HCT116 (cell line): ENCODE results near the gene COL1A1. TPM values are rescaled to one million over a fixed set of nuclear protein-coding genes. Genes with fewer than 3 reads are reported as not detected.

Experiments
- ATAC-seq: fragments of 200-7000 bp; cut with Tn5 transposase; 2 replicates; pipeline ENCODE4 v1.9.1; 2020; ENCODE audit warnings: mild to moderate bottlenecking, moderate library complexity
- BruUV-seq: library from RNA; stranded (reverse); fragments of 400-500 nt; replicated peaks from 2 replicates; lab custom pipeline; 2021; lab: Mats Ljungman, UMichigan
- CTCF ChIA-PET: fragments of 300-600 bp; sonication (Branson Sonifier 250); formaldehyde crosslinking; loops from one replicate; lab custom pipeline; 2021; ENCODE audit warnings: antibody characterized with exemption; lab: Charles Lee
- POLR2A ChIA-PET: fragments of 300-600, 350-600 bp; sonication (Branson Sonifier 250); formaldehyde crosslinking; loops from one replicate; lab custom pipeline; 2021; ENCODE audit warnings: antibody characterized with exemption; lab: Charles Lee
- RAD21 ChIA-PET, 2 experiments: fragments of 300-600 bp; sonication (Branson Sonifier 250); formaldehyde crosslinking; loops; one replicate each; lab custom pipeline; 2023; ENCODE audit warnings: low total read pairs in 2 of 2; ENCODE audit not compliant: uncharacterized antibody in 2 of 2, unreplicated experiment in 2 of 2, low non-redundant PET in 1 of 2; lab: Charles Lee
- DNase-seq: peaks from one replicate; pipeline ENCODE4 v3.0.0-alpha.2; 2010; ENCODE audit warnings: low read depth, low spot score
- H2AFZ ChIP-seq: fragments of 200-600 bp; shearing (Covaris generic), sonication (generic); 2 replicates; pipeline ENCODE4 v1.6.1; 2017; ENCODE audit warnings: low read depth, mixed run types, mixed read lengths, antibody characterized with exemption, low read length; ENCODE audit not compliant: poor library complexity, severe bottlenecking
- H3K27ac ChIP-seq: 2 replicates; pipeline ENCODE4 v1.5.1; 2012; ENCODE audit warnings: low read depth, low read length
- H3K27me3 ChIP-seq: fragments of 200-600 bp; sonication (generic); 2 replicates; pipeline ENCODE4 v1.6.1; 2016; ENCODE audit warnings: mixed run types, low read length, mixed read lengths; ENCODE audit not compliant: insufficient read depth
- H3K36me3 ChIP-seq, 2 experiments: fragments of 200-500 bp in 1 of 2; fragments of 200-600 bp in 1 of 2; sonication (Bioruptor generic) in 1 of 2; sonication (generic) in 1 of 2; 2 replicates each; pipeline versions ENCODE4 v1.5.1 to v1.6.1; 2014 to 2016; ENCODE audit warnings: low read length in 2 of 2, inconsistent platforms in 1 of 2, mixed read lengths in 1 of 2, mixed run types in 1 of 2; ENCODE audit not compliant: insufficient read depth in 2 of 2, control insufficient read depth in 1 of 2
- H3K4me1 ChIP-seq, 2 experiments: fragments of 200-600 bp in 1 of 2; sonication (generic) in 1 of 2; 2 replicates each; pipeline versions ENCODE4 v1.5.1 to v1.6.1; 2012 to 2017; ENCODE audit warnings: low read length in 2 of 2, inconsistent platforms in 1 of 2, mild to moderate bottlenecking in 1 of 2, mixed read lengths in 1 of 2, mixed run types in 1 of 2, moderate library complexity in 1 of 2; ENCODE audit not compliant: insufficient read depth in 2 of 2, control insufficient read depth in 1 of 2
- H3K4me2 ChIP-seq: fragments of 200-600 bp; sonication (generic); 2 replicates; pipeline ENCODE4 v1.6.1; 2017; ENCODE audit warnings: mixed run types, low read length, mixed read lengths
- H3K4me3 ChIP-seq, 2 experiments: fragments of 200-600 bp in 1 of 2; sonication (generic) in 1 of 2; replicated peaks in 1 of 2; 2 replicates each; pipeline ENCODE4 v1.5.1; 2011 to 2016; ENCODE audit warnings: low read length in 2 of 2, control low read depth in 1 of 2, low read depth in 1 of 2, mild to moderate bottlenecking in 1 of 2, mixed read lengths in 1 of 2, mixed run types in 1 of 2
- H3K79me2 ChIP-seq: fragments of 200-600 bp; sonication (generic); 2 replicates; pipeline ENCODE4 v1.6.1; 2017; ENCODE audit warnings: mild to moderate bottlenecking, mixed run types, low read length, moderate library complexity, mixed read lengths; ENCODE audit not compliant: insufficient read depth
- H3K9ac ChIP-seq: fragments of 200-600 bp; sonication (generic); 2 replicates; pipeline ENCODE4 v1.6.1; 2016; ENCODE audit warnings: low read length, mixed read lengths
- H3K9me2 ChIP-seq: fragments of 200-600 bp; sonication (generic), shearing (Covaris generic); 2 replicates; pipeline ENCODE4 v1.6.1; 2017; ENCODE audit warnings: mixed run types, mild to moderate bottlenecking, moderate library complexity; ENCODE audit not compliant: insufficient read depth
- H3K9me3 ChIP-seq, 2 experiments: fragments of 200-500 bp in 1 of 2; fragments of 200-600 bp in 1 of 2; sonication (Bioruptor generic) in 1 of 2; sonication (generic) in 1 of 2; 2 replicates each; pipeline ENCODE4 v1.6.1; 2014 to 2017; ENCODE audit warnings: low read length in 2 of 2, mixed read lengths in 2 of 2, inconsistent platforms in 1 of 2, low read depth in 1 of 2, mild to moderate bottlenecking in 1 of 2, mixed run types in 1 of 2, moderate library complexity in 1 of 2; ENCODE audit not compliant: control insufficient read depth in 1 of 2, insufficient read depth in 1 of 2
- H4K20me1 ChIP-seq: fragments of 200-600 bp; sonication (generic), shearing (Covaris generic); 2 replicates; pipeline ENCODE4 v1.6.1; 2017; ENCODE audit warnings: mixed run types, mild to moderate bottlenecking, moderate library complexity; ENCODE audit not compliant: insufficient read depth
- CTCF ChIP-seq, 3 experiments: fragments of 200-600 bp in 1 of 3; sonication (generic) in 1 of 3; IDR thresholded peaks in 2 of 3; conservative IDR thresholded peaks in 1 of 3; 2 replicates each; pipeline ENCODE4 v1.5.1; 2012 to 2017; ENCODE audit warnings: low read depth in 2 of 3, low read length in 2 of 3, antibody characterized with exemption in 1 of 3, borderline replicate concordance in 1 of 3, control low read depth in 1 of 3, mild to moderate bottlenecking in 1 of 3, mixed read lengths in 1 of 3, mixed run types in 1 of 3, moderate library complexity in 1 of 3; ENCODE audit not compliant: insufficient read depth in 1 of 3
- intact Hi-C: fragments of 100-400 bp; cut with micrococcal nuclease; formaldehyde crosslinking; loops from 2 replicates; pipeline ENCODE4 v1.10.0; 2022
- total RNA-seq: library from RNA; stranded (reverse); gene quantifications from one replicate; pipeline ENCODE4 v1.2.1, GENCODE V29; 2021; ENCODE audit not compliant: unreplicated experiment
- TF ChIP-seq, protein P1 (sequence below): IDR thresholded peaks from 2 replicates; pipeline ENCODE4 v1.6.1; 2012; ENCODE audit warnings: low read depth

The COL1A1 gene
- total RNA-seq, 1 experiment from 2014 or later = 33.6 TPM

DNA sequence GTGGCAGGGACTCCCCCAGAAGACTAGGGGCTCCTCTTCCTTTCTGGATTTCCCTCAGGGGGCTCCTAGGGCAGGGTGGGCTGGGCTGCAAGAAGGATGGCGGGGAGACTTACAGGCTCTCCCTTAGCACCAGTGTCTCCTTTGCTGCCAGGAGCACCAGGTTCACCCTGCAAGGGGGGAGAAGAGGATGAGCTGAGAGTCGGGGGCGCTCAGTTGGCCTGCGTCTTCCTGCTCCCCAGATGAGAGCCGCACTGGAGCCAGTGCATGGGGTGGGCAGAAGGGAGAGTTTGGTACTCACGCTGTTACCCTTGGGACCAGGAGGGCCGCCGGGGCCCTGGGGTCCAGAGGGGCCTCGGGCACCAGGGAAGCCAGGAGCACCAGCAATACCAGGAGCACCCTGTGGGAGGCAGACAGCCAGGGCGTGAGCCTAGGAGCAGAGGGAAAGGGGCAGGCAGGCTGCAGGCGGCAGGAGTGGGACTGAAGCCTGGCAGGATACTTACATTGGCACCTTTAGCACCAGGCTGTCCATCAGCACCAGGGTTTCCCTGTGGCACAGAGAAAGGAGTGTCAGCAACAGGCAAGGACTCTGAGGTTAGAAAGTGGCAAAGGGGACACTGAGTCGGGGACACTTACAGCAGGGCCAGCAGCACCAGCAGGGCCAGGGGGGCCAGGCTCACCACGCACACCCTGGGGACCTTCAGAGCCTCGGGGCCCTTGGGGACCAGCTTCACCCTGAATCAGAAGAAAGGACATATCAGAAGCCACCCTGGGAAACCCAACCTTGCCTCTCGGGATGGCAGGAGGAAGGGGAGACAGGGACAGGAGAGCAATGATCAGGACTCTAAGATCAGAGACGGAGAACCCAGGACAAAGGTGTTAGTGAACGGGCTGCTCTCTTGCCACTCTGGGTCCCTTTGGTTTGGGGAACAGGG is 6.2 kb downstream of the COL1A1 start:
- TF ChIP-seq CTCF (IDR thresholded peaks at IDR 0.05 in 2 of 3, conservative IDR thresholded peaks at IDR 0.05 in 1 of 3; ENCODE audit: borderline replicate concordance in 1 of 3, insufficient read depth in 1 of 3, low read depth in 2 of 3, low read length in 2 of 3) = peak in 2 of 3 experiments; percentile 16 to 39; a peak in 3 of 6 replicates
- TF ChIP-seq, protein P1, sequence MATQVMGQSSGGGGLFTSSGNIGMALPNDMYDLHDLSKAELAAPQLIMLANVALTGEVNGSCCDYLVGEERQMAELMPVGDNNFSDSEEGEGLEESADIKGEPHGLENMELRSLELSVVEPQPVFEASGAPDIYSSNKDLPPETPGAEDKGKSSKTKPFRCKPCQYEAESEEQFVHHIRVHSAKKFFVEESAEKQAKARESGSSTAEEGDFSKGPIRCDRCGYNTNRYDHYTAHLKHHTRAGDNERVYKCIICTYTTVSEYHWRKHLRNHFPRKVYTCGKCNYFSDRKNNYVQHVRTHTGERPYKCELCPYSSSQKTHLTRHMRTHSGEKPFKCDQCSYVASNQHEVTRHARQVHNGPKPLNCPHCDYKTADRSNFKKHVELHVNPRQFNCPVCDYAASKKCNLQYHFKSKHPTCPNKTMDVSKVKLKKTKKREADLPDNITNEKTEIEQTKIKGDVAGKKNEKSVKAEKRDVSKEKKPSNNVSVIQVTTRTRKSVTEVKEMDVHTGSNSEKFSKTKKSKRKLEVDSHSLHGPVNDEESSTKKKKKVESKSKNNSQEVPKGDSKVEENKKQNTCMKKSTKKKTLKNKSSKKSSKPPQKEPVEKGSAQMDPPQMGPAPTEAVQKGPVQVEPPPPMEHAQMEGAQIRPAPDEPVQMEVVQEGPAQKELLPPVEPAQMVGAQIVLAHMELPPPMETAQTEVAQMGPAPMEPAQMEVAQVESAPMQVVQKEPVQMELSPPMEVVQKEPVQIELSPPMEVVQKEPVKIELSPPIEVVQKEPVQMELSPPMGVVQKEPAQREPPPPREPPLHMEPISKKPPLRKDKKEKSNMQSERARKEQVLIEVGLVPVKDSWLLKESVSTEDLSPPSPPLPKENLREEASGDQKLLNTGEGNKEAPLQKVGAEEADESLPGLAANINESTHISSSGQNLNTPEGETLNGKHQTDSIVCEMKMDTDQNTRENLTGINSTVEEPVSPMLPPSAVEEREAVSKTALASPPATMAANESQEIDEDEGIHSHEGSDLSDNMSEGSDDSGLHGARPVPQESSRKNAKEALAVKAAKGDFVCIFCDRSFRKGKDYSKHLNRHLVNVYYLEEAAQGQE = no peak
- ChIA-PET CTCF (interaction anchor here (3.5 kb wide), 1 partner anchor 24 kb away, joined by 59 read pairs; no protein-coding TSS in a partner anchor), POLR2A (no interaction called here), RAD21 (no interaction called here)
- Histone ChIP-seq H3K4me3 (no peak overlapping the region), H4K20me1 (no peaks in the 10 kb centered on the region), H3K79me2 (no peaks in the 10 kb centered on the region), H2AFZ (no peak overlapping the region), H3K9me2 (no peaks in the 10 kb centered on the region), H3K27ac (no peak overlapping the region), H3K36me3 (peaks cover 0 to 11% of the 10 kb centered on the region in 2 experiments; a peak in 2 of 4 replicates), H3K4me2 (no peak overlapping the region), H3K9me3 (no peaks in the 10 kb centered on the region), H3K4me1 (peaks cover 6 to 27% of the 10 kb centered on the region in 2 experiments), H3K27me3 (no peaks in the 10 kb centered on the region), H3K9ac (no peak overlapping the region)
- intact Hi-C loops = loop anchor here (5.0 kb wide), 1 partner anchor 628 kb away; no protein-coding TSS in a partner anchor
- DNase-seq (no peak), ATAC-seq (no peak)
- no TSS peak for BruUV-seq
